Activated CD4-positive, alpha-beta memory T cell treated with anti-CD3 and anti-CD28 coated beads, Interleukin-2, amount 10 ng/mL, durations not matched to agents 7 days and 5 days (primary cell): Measurements from ENCODE around the gene OR6Y1. TPM values are rescaled to one million over a fixed set of nuclear protein-coding genes. Genes with fewer than 3 reads are reported as not detected.

Experiments used
- CTCF ChIA-PET: fragments of 350-600 bp; sonication (Branson Sonifier 250); formaldehyde crosslinking; loops from one replicate; lab custom pipeline; 2021; ENCODE audit warnings: antibody characterized with exemption, inconsistent platforms; lab: Charles Lee
- POLR2A ChIA-PET: fragments of 350-600 bp; sonication (Branson Sonifier 250); formaldehyde crosslinking; loops from one replicate; lab custom pipeline; 2021; ENCODE audit warnings: antibody characterized with exemption; lab: Charles Lee
- DNase-seq: peaks from one replicate; pipeline ENCODE4 v3.0.0-alpha.2; 2020
- H3K27ac Mint-ChIP-seq: one replicate; pipeline ENCODE4 v1.8.0; 2021; ENCODE audit warnings: mild to moderate bottlenecking, mixed read lengths
- H3K27me3 Mint-ChIP-seq: one replicate; pipeline ENCODE4 v1.8.0; 2021; ENCODE audit warnings: mixed read lengths
- H3K36me3 Mint-ChIP-seq: one replicate; pipeline ENCODE4 v1.8.0; 2021; ENCODE audit warnings: low read depth, mixed read lengths
- H3K4me1 Mint-ChIP-seq: one replicate; pipeline ENCODE4 v1.8.0; 2021; ENCODE audit warnings: mixed read lengths
- H3K4me3 Mint-ChIP-seq: one replicate; pipeline ENCODE4 v1.8.0; 2021; ENCODE audit warnings: mild to moderate bottlenecking, mixed read lengths
- H3K9me3 Mint-ChIP-seq: one replicate; pipeline ENCODE4 v1.8.0; 2021; ENCODE audit warnings: mixed read lengths
- total RNA-seq, 2 experiments: library from RNA; stranded (reverse); gene quantifications; one replicate each; pipeline ENCODE4 v1.2.3, GENCODE V29; 2021

OR6Y1 gene
- total RNA-seq, 2 experiments from 2014 or later = not detected

- Mint-ChIP-seq H3K27ac (no peak overlapping the region), H3K4me3 (no peak overlapping the region), H3K9me3 (no peaks in the 10 kb centered on the region), H3K4me1 (no peaks in the 10 kb centered on the region), H3K27me3 (peaks cover 34% of the 10 kb centered on the region), H3K36me3 (no peaks in the 10 kb centered on the region)
- CTCF ChIA-PET = no interaction called here
- no peak for DNase-seq
- POLR2A ChIA-PET = no interaction called here
Observed at GRCh38 chr1:158534496-158534895, 19.7 kb downstream of the OR6Y1 start.

GRCh38 chr1:158527190-158527815 is 26.9 kb downstream of the OR6Y1 start:
- Mint-ChIP-seq H3K4me3 (no peak overlapping the region), H3K27me3 (peaks cover 58% of the 10 kb centered on the region), H3K9me3 (no peaks in the 10 kb centered on the region), H3K36me3 (no peaks in the 10 kb centered on the region), H3K27ac (no peak overlapping the region), H3K4me1 (no peaks in the 10 kb centered on the region)
- CTCF ChIA-PET = interaction anchor here (0.7 to 1.1 kb wide), 2 partner anchors 323 to 443 kb away, joined by 3 read pairs; no protein-coding TSS in a partner anchor
- POLR2A ChIA-PET = no interaction called here
- no peak for DNase-seq

- H3K27me3 Mint-ChIP-seq = peaks cover 32% of the 10 kb centered on the region
- H3K4me3 Mint-ChIP-seq = no peak overlapping the region
- no peak for DNase-seq
- H3K36me3 Mint-ChIP-seq = no peaks in the 10 kb centered on the region
- ChIA-PET CTCF (no interaction called here), POLR2A (no interaction called here)
- H3K9me3 Mint-ChIP-seq = no peaks in the 10 kb centered on the region
- no peak overlapping the region for H3K27ac Mint-ChIP-seq
- H3K4me1 Mint-ChIP-seq = no peaks in the 10 kb centered on the region
Observed at GRCh38 chr1:158521666-158522058, 32.5 kb downstream of the OR6Y1 start.

GRCh38 chr1:158520955-158521665 is 33.1 kb downstream of the OR6Y1 start:
- POLR2A ChIA-PET = no interaction called here
- CTCF ChIA-PET = no interaction called here
- Mint-ChIP-seq H3K4me1 (no peaks in the 10 kb centered on the region), H3K4me3 (no peak overlapping the region), H3K36me3 (no peaks in the 10 kb centered on the region), H3K27ac (no peak overlapping the region), H3K27me3 (peaks cover 31% of the 10 kb centered on the region), H3K9me3 (no peaks in the 10 kb centered on the region)
- DNase-seq = no peak

GRCh38 chr1:158520021-158520420 is 34.2 kb downstream of the OR6Y1 start:
- H3K27ac Mint-ChIP-seq = no peak overlapping the region
- no peaks in the 10 kb centered on the region for H3K4me1 Mint-ChIP-seq
- no peak for DNase-seq
- H3K27me3 Mint-ChIP-seq = peaks cover 29% of the 10 kb centered on the region
- POLR2A ChIA-PET = no interaction called here
- H3K36me3 Mint-ChIP-seq = no peaks in the 10 kb centered on the region
- CTCF ChIA-PET = no interaction called here
- no peaks in the 10 kb centered on the region for H3K9me3 Mint-ChIP-seq
- no peak overlapping the region for H3K4me3 Mint-ChIP-seq

- Mint-ChIP-seq H3K27ac (no peak overlapping the region), H3K36me3 (no peaks in the 10 kb centered on the region), H3K9me3 (no peaks in the 10 kb centered on the region), H3K27me3 (peaks cover 16% of the 10 kb centered on the region), H3K4me1 (no peaks in the 10 kb centered on the region), H3K4me3 (no peak overlapping the region)
- DNase-seq = no peak
- ChIA-PET CTCF (no interaction called here), POLR2A (no interaction called here)
Observed at GRCh38 chr1:158516966-158517365, 37.2 kb downstream of the OR6Y1 start.

- H3K4me1 Mint-ChIP-seq = no peaks in the 10 kb centered on the region
- H3K27me3 Mint-ChIP-seq = peaks cover 30% of the 10 kb centered on the region
- H3K27ac Mint-ChIP-seq = no peak overlapping the region
- H3K4me3 Mint-ChIP-seq = no peak overlapping the region
- ChIA-PET CTCF (no interaction called here), POLR2A (interaction anchor here (1.0 kb wide), 1 partner anchor 8 kb away, joined by 3 read pairs; no protein-coding TSS in a partner anchor)
- H3K9me3 Mint-ChIP-seq = no peaks in the 10 kb centered on the region
- no peak for DNase-seq
- H3K36me3 Mint-ChIP-seq = no peaks in the 10 kb centered on the region
Observed at GRCh38 chr1:158509471-158510156, 44.6 kb downstream of the OR6Y1 start.

- Mint-ChIP-seq H3K4me1 (no peaks in the 10 kb centered on the region), H3K27ac (no peak overlapping the region), H3K36me3 (no peaks in the 10 kb centered on the region), H3K4me3 (no peak overlapping the region), H3K27me3 (peaks cover 38% of the 10 kb centered on the region), H3K9me3 (no peaks in the 10 kb centered on the region)
- no peak for DNase-seq
- CTCF ChIA-PET = interaction anchor here (1.2 to 1.9 kb wide), 3 partner anchors 491 to 581 kb away, joined by 4 to 15 read pairs (median 9); no protein-coding TSS in a partner anchor
- POLR2A ChIA-PET = no interaction called here
Observed at GRCh38 chr1:158507511-158507910, 46.7 kb downstream of the OR6Y1 start.

- POLR2A ChIA-PET = no interaction called here
- Mint-ChIP-seq H3K36me3 (no peaks in the 10 kb centered on the region), H3K4me1 (no peaks in the 10 kb centered on the region), H3K27ac (no peak overlapping the region), H3K9me3 (no peaks in the 10 kb centered on the region), H3K27me3 (peaks cover 37% of the 10 kb centered on the region), H3K4me3 (no peak overlapping the region)
- DNase-seq = peak; percentile 50
- CTCF ChIA-PET = interaction anchor here (0.8 to 1.9 kb wide), 5 partner anchors 33 to 582 kb away, joined by 3 to 15 read pairs (median 4); partner anchors contain the start of gene AIM2
Observed at GRCh38 chr1:158506369-158506987, 47.7 kb downstream of the OR6Y1 start.

- Mint-ChIP-seq H3K27ac (no peak overlapping the region), H3K9me3 (no peaks in the 10 kb centered on the region), H3K4me3 (no peak overlapping the region), H3K27me3 (peaks cover 24% of the 10 kb centered on the region), H3K4me1 (no peaks in the 10 kb centered on the region), H3K36me3 (no peaks in the 10 kb centered on the region)
- ChIA-PET POLR2A (no interaction called here), CTCF (interaction anchor here (0.6 to 1.4 kb wide), 3 partner anchors 292 to 379 kb away, joined by 4 read pairs; no protein-coding TSS in a partner anchor)
- no peak for DNase-seq
Observed at GRCh38 chr1:158496374-158496773, 57.8 kb downstream of the OR6Y1 start.

- H3K4me3 Mint-ChIP-seq = no peak overlapping the region
- H3K27me3 Mint-ChIP-seq = peaks cover 22% of the 10 kb centered on the region
- CTCF ChIA-PET = no interaction called here
- no peaks in the 10 kb centered on the region for H3K9me3 Mint-ChIP-seq
- no peak overlapping the region for H3K27ac Mint-ChIP-seq
- no peaks in the 10 kb centered on the region for H3K4me1 Mint-ChIP-seq
- POLR2A ChIA-PET = no interaction called here
- H3K36me3 Mint-ChIP-seq = no peaks in the 10 kb centered on the region
- no peak for DNase-seq
Observed at GRCh38 chr1:158494796-158495195, 59.4 kb downstream of the OR6Y1 start.
